Hepatocyte (in vitro differentiated cells): ENCODE results near the gene NME3. TPM values are rescaled to one million over a fixed set of nuclear protein-coding genes. Genes with fewer than 3 reads are reported as not detected.

Experiments
- DNase-seq: peaks from one replicate; pipeline ENCODE4 v3.0.0-alpha.2; 2016; ENCODE audit warnings: low spot score
- H2AFZ ChIP-seq: fragments of 200-600 bp; sonication (generic); 2 replicates; pipeline ENCODE4 v1.6.0; 2016; ENCODE audit warnings: antibody characterized with exemption, mild to moderate bottlenecking
- H3K27ac ChIP-seq: fragments of 200-600 bp; sonication (generic); 2 replicates; pipeline ENCODE4 v1.5.1; 2016; ENCODE audit warnings: mild to moderate bottlenecking
- H3K27me3 ChIP-seq: fragments of 200-600 bp; sonication (generic); 2 replicates; pipeline ENCODE4 v1.6.1; 2016
- H3K36me3 ChIP-seq: fragments of 200-600 bp; sonication (generic); replicated peaks from 2 replicates; pipeline ENCODE4 v1.5.1; 2016; ENCODE audit warnings: low read depth; ENCODE audit not compliant: insufficient read depth
- H3K4me1 ChIP-seq: fragments of 200-600 bp; sonication (generic); 2 replicates; pipeline ENCODE4 v1.5.1; 2016; ENCODE audit warnings: mild to moderate bottlenecking, moderate library complexity; ENCODE audit not compliant: insufficient read depth
- H3K4me2 ChIP-seq: fragments of 200-600 bp; sonication (generic); 2 replicates; pipeline ENCODE4 v1.6.0; 2016
- H3K4me3 ChIP-seq: fragments of 200-600 bp; sonication (generic); 2 replicates; pipeline ENCODE4 v1.5.1; 2016; ENCODE audit warnings: mild to moderate bottlenecking
- H3K79me2 ChIP-seq: fragments of 200-600 bp; sonication (generic); 2 replicates; pipeline ENCODE4 v1.6.0; 2017; ENCODE audit warnings: mild to moderate bottlenecking
- H3K9me2 ChIP-seq: fragments of 200-600 bp; sonication (generic); replicated peaks from 2 replicates; pipeline ENCODE4 v1.6.0; 2017; ENCODE audit warnings: mild to moderate bottlenecking; ENCODE audit not compliant: insufficient read depth
- H3K9me3 ChIP-seq: fragments of 200-600 bp; sonication (generic); 2 replicates; pipeline ENCODE4 v1.5.1; 2016; ENCODE audit warnings: low read depth, mild to moderate bottlenecking
- H4K20me1 ChIP-seq: fragments of 200-600 bp; sonication (generic); 2 replicates; pipeline ENCODE4 v1.6.0; 2016; ENCODE audit warnings: mild to moderate bottlenecking; ENCODE audit not compliant: insufficient read depth, poor library complexity, severe bottlenecking
- EZH2 ChIP-seq: fragments of 200-600 bp; sonication (generic); IDR thresholded peaks from 2 replicates; pipeline ENCODE4 v1.6.1; 2016; ENCODE audit warnings: antibody characterized with exemption, mild to moderate bottlenecking, borderline replicate concordance
- EZH2phosphoT487 ChIP-seq: fragments of 200-600 bp; sonication (generic); IDR thresholded peaks from one replicate; pipeline ENCODE4 v1.6.1; 2018; ENCODE audit warnings: antibody characterized with exemption, mild to moderate bottlenecking, low read depth, moderate library complexity; ENCODE audit not compliant: unreplicated experiment, severe bottlenecking
- WGBS: methylation state at CpG from one replicate; pipeline ENCODE4 v1.1.6; 2016; ENCODE audit warnings: low lambda C conversion rate; ENCODE audit errors: missing lambda C conversion rate; 5-methylcytosine and 5-hydroxymethylcytosine counted together
- polyA plus RNA-seq: library from polyadenylated mRNA; unstranded; fragments of >200 nt; fragmentation: Nextera tagmentation; extraction: Ambion mirVana; gene quantifications from 2 replicates; pipeline ENCODE4 v1.2.1, GENCODE V29; 2016
- total RNA-seq: library from RNA; depleted of rRNA; stranded (reverse); fragments of >200 nt; gene quantifications from 2 replicates; pipeline ENCODE4 v1.2.3, GENCODE V29; 2014
- TF ChIP-seq, protein P1 (sequence below): fragments of 200-600 bp; sonication (generic); IDR thresholded peaks from 2 replicates; pipeline ENCODE4 v1.5.1; 2016; ENCODE audit warnings: antibody characterized with exemption, mild to moderate bottlenecking; ENCODE audit not compliant: poor library complexity

NME3 gene
- total and polyA plus RNA-seq, 2 experiments from 2014 or later = 34.8 to 86.6 TPM

DNA sequence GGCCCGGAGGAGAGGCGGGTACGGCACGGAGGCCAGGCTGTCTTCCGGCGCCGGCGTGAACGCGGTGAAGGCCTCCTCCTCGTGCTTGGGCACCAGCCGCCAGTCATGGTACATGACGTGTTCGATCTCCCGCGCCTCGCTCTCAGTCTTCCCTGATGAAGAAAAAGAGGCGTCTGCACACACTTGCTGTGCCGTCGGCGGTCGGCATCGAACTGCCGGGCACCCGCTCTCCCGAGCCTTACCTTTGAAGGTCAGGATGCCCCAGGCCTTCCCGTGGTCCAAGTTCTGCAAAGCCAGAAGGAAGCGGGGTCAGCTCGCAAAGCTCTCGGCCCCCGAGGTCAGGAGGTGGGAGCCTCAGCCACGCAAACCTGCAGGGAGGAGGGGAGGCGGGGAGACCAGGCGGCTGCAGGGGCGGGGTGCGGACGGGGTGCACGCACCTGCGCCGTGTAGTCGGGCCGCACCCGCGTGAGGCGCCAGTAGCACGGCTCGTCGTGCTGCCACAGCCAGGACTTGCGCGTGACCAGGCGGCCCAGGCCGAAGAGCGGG lies 1.1 kb upstream of the NME3 start, which contains the start of gene EME2:
EME2 (plus strand) TSS at position 449 of the 546 bp plus-strand sequence. CDS start 418 bp downstream, outside the sequence.
- peaks cover 34% of the 10 kb centered on the region for H3K79me2 ChIP-seq
- TF ChIP-seq, protein P1, sequence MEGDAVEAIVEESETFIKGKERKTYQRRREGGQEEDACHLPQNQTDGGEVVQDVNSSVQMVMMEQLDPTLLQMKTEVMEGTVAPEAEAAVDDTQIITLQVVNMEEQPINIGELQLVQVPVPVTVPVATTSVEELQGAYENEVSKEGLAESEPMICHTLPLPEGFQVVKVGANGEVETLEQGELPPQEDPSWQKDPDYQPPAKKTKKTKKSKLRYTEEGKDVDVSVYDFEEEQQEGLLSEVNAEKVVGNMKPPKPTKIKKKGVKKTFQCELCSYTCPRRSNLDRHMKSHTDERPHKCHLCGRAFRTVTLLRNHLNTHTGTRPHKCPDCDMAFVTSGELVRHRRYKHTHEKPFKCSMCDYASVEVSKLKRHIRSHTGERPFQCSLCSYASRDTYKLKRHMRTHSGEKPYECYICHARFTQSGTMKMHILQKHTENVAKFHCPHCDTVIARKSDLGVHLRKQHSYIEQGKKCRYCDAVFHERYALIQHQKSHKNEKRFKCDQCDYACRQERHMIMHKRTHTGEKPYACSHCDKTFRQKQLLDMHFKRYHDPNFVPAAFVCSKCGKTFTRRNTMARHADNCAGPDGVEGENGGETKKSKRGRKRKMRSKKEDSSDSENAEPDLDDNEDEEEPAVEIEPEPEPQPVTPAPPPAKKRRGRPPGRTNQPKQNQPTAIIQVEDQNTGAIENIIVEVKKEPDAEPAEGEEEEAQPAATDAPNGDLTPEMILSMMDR = no peak
- no peak for TF ChIP-seq EZH2
- TF ChIP-seq EZH2phosphoT487 = no peak
- H3K4me2 ChIP-seq = peak within 1 kb of the TSS; percentile 100
- peak within 1 kb of the TSS; percentile 80 for H2AFZ ChIP-seq
- no peaks in the 10 kb centered on the region for H3K9me3 ChIP-seq
- no peaks in the 10 kb centered on the region for H3K27me3 ChIP-seq
- peak within 1 kb of the TSS; percentile 98 for H3K27ac ChIP-seq
- no peaks in the 10 kb centered on the region for H3K9me2 ChIP-seq
- WGBS = 1% methylated on average over 39 of the region's 53 CpGs
- H4K20me1 ChIP-seq = peaks cover 20% of the 10 kb centered on the region
- peak; percentile 54 for DNase-seq
- H3K4me1 ChIP-seq = peaks cover 29% of the 10 kb centered on the region
- H3K36me3 ChIP-seq = no peaks in the 10 kb centered on the region
- H3K4me3 ChIP-seq = peak within 1 kb of the TSS; percentile 88

DNA sequence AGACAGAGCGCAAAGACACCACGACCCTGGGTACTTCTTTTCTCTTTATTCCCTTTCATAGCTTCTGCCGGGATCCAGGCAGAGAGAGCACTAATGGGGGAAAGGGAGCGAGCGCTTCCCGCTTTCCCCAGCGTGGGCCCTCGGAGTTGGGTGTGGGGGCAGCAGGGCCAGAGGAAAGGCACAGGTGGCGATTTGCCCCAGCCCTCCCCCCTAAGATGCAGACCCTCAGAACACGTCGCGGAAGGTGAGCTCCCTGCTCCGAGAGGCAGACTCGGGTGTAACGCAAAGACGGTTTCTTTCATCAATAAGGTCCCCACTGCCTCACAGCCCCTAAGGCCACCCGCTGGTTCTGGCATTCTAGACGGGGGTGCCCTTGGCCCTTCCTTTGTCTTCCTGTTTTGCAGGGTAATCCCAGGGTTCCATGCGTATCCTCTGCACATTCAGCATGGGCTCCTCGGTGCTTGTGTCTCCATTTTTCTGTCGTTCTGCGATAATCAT lies 570 bp upstream of the NME3 start:
- H3K4me3 ChIP-seq = peak overlapping the region; percentile 88
- no peaks in the 10 kb centered on the region for H3K9me3 ChIP-seq
- peaks cover 20% of the 10 kb centered on the region for H4K20me1 ChIP-seq
- peaks cover 34% of the 10 kb centered on the region for H3K79me2 ChIP-seq
- peak overlapping the region; percentile 100 for H3K4me2 ChIP-seq
- peak overlapping the region; percentile 98 for H3K27ac ChIP-seq
- H3K9me2 ChIP-seq = no peaks in the 10 kb centered on the region
- no peaks in the 10 kb centered on the region for H3K27me3 ChIP-seq
- no peak for DNase-seq
- no peaks in the 10 kb centered on the region for H3K36me3 ChIP-seq
- H3K4me1 ChIP-seq = peaks cover 29% of the 10 kb centered on the region
- WGBS = 7% methylated on average over 22 of the region's 22 CpGs
- no peak overlapping the region for H2AFZ ChIP-seq
- TF ChIP-seq EZH2phosphoT487 (no peak), EZH2 (no peak)
- TF ChIP-seq, protein P1 = no peak

- Histone ChIP-seq H3K27ac (peak overlapping the region; percentile 31), H3K4me1 (peaks cover 29% of the 10 kb centered on the region), H3K79me2 (peaks cover 34% of the 10 kb centered on the region), H3K27me3 (no peaks in the 10 kb centered on the region), H2AFZ (no peak overlapping the region), H3K9me3 (no peaks in the 10 kb centered on the region), H3K4me2 (peak overlapping the region; percentile 100), H3K9me2 (no peaks in the 10 kb centered on the region), H4K20me1 (peaks cover 20% of the 10 kb centered on the region), H3K36me3 (no peaks in the 10 kb centered on the region), H3K4me3 (peak overlapping the region; percentile 88)
- WGBS = 27% methylated on average over 61 of the region's 81 CpGs
- no peak for TF ChIP-seq EZH2
- TF ChIP-seq EZH2phosphoT487 = no peak
- TF ChIP-seq, protein P1 = no peak
- peak; percentile 56 for DNase-seq
These were observed 785 bp downstream of the NME3 start for GRCh38 chr16:1770328-1771187.
